H1 (cell line): Measurements from ENCODE around the gene PPP1CC. TPM values are rescaled to one million over a fixed set of nuclear protein-coding genes. Genes with fewer than 3 reads are reported as not detected.

ENCODE experiments used
- CEBPB ChIP-seq: IDR thresholded peaks from 2 replicates; pipeline ENCODE4 v1.6.1; 2012; ENCODE audit warnings: low read depth, low read length
- CHD7 ChIP-seq: fragments of 300-600 bp; sonication (generic); IDR thresholded peaks from 2 replicates; pipeline ENCODE4 v1.7.1; 2012; ENCODE audit warnings: low read length, moderate library complexity, mild to moderate bottlenecking, inconsistent platforms; ENCODE audit not compliant: insufficient replicate concordance
- JUN ChIP-seq: IDR thresholded peaks from 2 replicates; pipeline ENCODE4 v1.6.1; 2011; ENCODE audit warnings: low read depth, mild to moderate bottlenecking, improper control_type of control experiment, low read length
- NANOG ChIP-seq: IDR thresholded peaks from 2 replicates; pipeline ENCODE4 v1.6.1; 2011; ENCODE audit warnings: low read length, low read depth, mild to moderate bottlenecking, inconsistent platforms; ENCODE audit not compliant: insufficient read depth, poor library complexity, severe bottlenecking
- POU5F1 ChIP-seq: IDR thresholded peaks from 2 replicates; pipeline ENCODE4 v1.6.1; 2011; ENCODE audit warnings: low read depth, mild to moderate bottlenecking, low read length, moderate library complexity
- RAD21 ChIP-seq, 2 experiments: IDR thresholded peaks in 1 of 2; conservative IDR thresholded peaks in 1 of 2; 2 replicates each; pipeline ENCODE4 v1.6.1; 2011; ENCODE audit warnings: low read depth in 2 of 2, low read length in 2 of 2, improper control_type of control experiment in 1 of 2, inconsistent platforms in 1 of 2, mild to moderate bottlenecking in 1 of 2, moderate library complexity in 1 of 2
- SUZ12 ChIP-seq: fragments of 200-600 bp; sonication (generic); IDR thresholded peaks from 2 replicates; pipeline ENCODE4 v1.6.1; 2012; ENCODE audit warnings: mild to moderate bottlenecking, inconsistent platforms, low read length, moderate library complexity, mixed read lengths
- TCF12 ChIP-seq: IDR thresholded peaks from 2 replicates; pipeline ENCODE4 v1.6.1; 2011; ENCODE audit warnings: low read depth, mild to moderate bottlenecking, low read length
- polyA plus RNA-seq, 7 experiments: library from polyadenylated mRNA; depleted of rRNA in 3 of 7; stranded (reverse) in 5 of 7; unstranded in 2 of 7; fragments of >200 nt in 5 of 7; fragments of 200-250 nt in 2 of 7; gene quantifications; 1 replicate in 5 of 7; 2 replicates in 1 of 7; 4 replicates in 1 of 7; pipeline versions ENCODE4 v1.2.1 to v1.2.3, GENCODE V29; 2011 to 2013; ENCODE audit warnings: missing spikeins in 2 of 7, mixed read lengths in 2 of 7
- total RNA-seq: library from RNA; stranded (reverse); fragmentation: NEBNext Ultra II Directional; extraction: Animal tissue kit (Norgen Biotek cat#: 25700); gene quantifications from 2 replicates; pipeline ENCODE4 v1.2.1, GENCODE V29; 2021

The PPP1CC gene
- total and polyA plus RNA-seq, 2 of the 8 experiments (the other 6 are each of a cell fraction or from before 2014, with no cell fraction given): 193 to 350 TPM

- TF ChIP-seq SUZ12 (no peak), POU5F1 (no peak), RAD21 (IDR thresholded peaks at IDR 0.05 in 1 of 2, conservative IDR thresholded peaks at IDR 0.05 in 1 of 2; ENCODE audit: low read depth in 2 of 2, low read length in 2 of 2) (no peak), CHD7 (no peak), TCF12 (no peak), NANOG (no peak), CEBPB (no peak), JUN (no peak)
Measured at GRCh38 chr12:110684312-110684836, 58.3 kb downstream of the PPP1CC start (continued).
